ENCODE measurements around the gene MBD6. TPM values are rescaled to one million over a fixed set of nuclear protein-coding genes. Genes with fewer than 3 reads are reported as not detected.
A peak's percentile ranks its signal among the peaks of the same experiment; 100 is the strongest.

Gene MBD6
- total and polyA plus RNA-seq, 2 of the 4 experiments (the other 2 are of a cell fraction), result 0.90 to 9.3 TPM

DNA sequence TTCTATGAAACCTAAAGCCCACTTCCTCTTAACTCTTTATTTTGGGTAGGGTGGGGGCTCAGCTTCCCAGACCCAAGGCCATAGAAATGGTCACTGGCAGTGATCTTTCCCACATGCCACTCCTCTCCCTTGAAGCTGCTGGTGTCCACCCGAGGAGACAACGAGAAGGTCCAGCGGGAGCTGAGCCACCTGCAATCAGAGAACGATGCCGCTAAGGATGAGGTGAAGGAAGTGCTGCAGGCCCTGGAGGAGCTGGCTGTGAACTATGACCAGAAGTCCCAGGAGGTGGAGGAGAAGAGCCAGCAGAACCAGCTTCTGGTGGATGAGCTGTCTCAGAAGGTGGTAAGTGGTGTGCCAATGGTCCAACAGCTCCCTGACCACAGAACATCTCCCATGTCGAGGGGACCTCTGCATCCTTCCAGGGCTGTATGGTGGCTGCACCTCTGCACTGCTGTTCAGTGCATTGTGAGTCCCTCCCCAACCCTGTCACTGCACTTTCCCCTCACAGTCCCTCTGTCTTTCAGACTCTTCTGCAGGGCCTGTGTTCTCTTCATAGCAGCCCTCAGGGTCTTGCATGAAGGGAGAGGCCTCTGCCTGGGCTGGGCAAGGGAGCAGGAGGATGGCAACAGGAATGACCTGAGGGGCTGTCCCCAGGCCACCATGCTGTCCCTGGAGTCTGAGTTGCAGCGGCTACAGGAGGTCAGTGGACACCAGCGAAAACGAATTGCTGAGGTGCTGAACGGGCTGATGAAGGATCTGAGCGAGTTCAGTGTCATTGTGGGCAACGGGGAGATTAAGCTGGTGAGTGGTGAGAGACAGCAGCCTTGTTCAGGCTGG is 49.5 kb downstream of the MBD6 start:
- POLR2A ChIA-PET (ENCODE audit: unreplicated experiment), result no interaction called here
- BruUV-seq (replicated peaks), result no TSS peak

More for the DNA sequence above, 49.5 kb downstream of the MBD6 start:
- no peak overlapping the region for H3K4me2 ChIP-seq (ENCODE audit: low read depth, low read length)
- no peak overlapping the region for H3K4ac ChIP-seq (ENCODE audit: low read depth, low read length)
- H3K9ac ChIP-seq (ENCODE audit: low read depth, low read length), result no peak overlapping the region
- no peak overlapping the region for H3K56ac ChIP-seq (ENCODE audit: extremely low read depth, insufficient read depth, low read length)
- H3K23ac ChIP-seq (ENCODE audit: low read depth, low read length), result no peak overlapping the region
- H3K79me1 ChIP-seq (ENCODE audit: low read depth in 1 of 2, low read length in 2 of 2), result no peaks in the 10 kb centered on the region
- H2BK5ac ChIP-seq (ENCODE audit: low read depth, low read length, poor library complexity, severe bottlenecking), result no peak overlapping the region
- TF ChIP-seq MXI1 (IDR thresholded peaks at IDR 0.05; ENCODE audit: borderline replicate concordance, low read depth, low read length), result no peak
- no peak for TF ChIP-seq RFX5 (IDR thresholded peaks at IDR 0.05; ENCODE audit: low read depth, low read length)
- TF ChIP-seq BHLHE40 (IDR thresholded peaks at IDR 0.05; ENCODE audit: low read depth, low read length), result no peak
- TF ChIP-seq, protein P1, sequence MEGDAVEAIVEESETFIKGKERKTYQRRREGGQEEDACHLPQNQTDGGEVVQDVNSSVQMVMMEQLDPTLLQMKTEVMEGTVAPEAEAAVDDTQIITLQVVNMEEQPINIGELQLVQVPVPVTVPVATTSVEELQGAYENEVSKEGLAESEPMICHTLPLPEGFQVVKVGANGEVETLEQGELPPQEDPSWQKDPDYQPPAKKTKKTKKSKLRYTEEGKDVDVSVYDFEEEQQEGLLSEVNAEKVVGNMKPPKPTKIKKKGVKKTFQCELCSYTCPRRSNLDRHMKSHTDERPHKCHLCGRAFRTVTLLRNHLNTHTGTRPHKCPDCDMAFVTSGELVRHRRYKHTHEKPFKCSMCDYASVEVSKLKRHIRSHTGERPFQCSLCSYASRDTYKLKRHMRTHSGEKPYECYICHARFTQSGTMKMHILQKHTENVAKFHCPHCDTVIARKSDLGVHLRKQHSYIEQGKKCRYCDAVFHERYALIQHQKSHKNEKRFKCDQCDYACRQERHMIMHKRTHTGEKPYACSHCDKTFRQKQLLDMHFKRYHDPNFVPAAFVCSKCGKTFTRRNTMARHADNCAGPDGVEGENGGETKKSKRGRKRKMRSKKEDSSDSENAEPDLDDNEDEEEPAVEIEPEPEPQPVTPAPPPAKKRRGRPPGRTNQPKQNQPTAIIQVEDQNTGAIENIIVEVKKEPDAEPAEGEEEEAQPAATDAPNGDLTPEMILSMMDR (conservative IDR thresholded peaks at IDR 0.05; ENCODE audit: low read depth, low read length), result no peak
- TF ChIP-seq MAFK (IDR thresholded peaks at IDR 0.05; ENCODE audit: low read depth, low read length), result no peak
- no peak for TF ChIP-seq RCOR1 (IDR thresholded peaks at IDR 0.05; ENCODE audit: insufficient replicate concordance, low read length)
- TF ChIP-seq RAD21 (IDR thresholded peaks at IDR 0.05; ENCODE audit: low read length), result no peak
- no peaks in the 10 kb centered on the region for H3K4me1 ChIP-seq (ENCODE audit: control insufficient read depth, insufficient read depth, low read length)
- peak overlapping the region; percentile 28 for H2AK9ac ChIP-seq (replicated peaks; ENCODE audit: low read depth, low read length, poor library complexity)
- H3K36me3 ChIP-seq (ENCODE audit: control insufficient read depth, insufficient read depth, low read length), result no peaks in the 10 kb centered on the region
- dilution Hi-C loops (cut with HindIII; ENCODE audit: low sequenced_read_pairs, unreplicated experiment), result loop anchor here (25.0 kb wide), 1 partner anchor 90 kb away; no protein-coding TSS in a partner anchor
- H2AFZ ChIP-seq (replicated peaks; ENCODE audit: low read length, poor library complexity), result no peak overlapping the region
- no peak overlapping the region for H3K14ac ChIP-seq (replicated peaks; ENCODE audit: low read depth, low read length)
- no peak overlapping the region for H4K5ac ChIP-seq (ENCODE audit: low read depth, low read length)
- no peak overlapping the region for H2BK120ac ChIP-seq (ENCODE audit: low read depth, low read length)
- H3K18ac ChIP-seq (ENCODE audit: low read depth, low read length), result no peak overlapping the region
- H2BK20ac ChIP-seq (ENCODE audit: low read depth, low read length), result no peak overlapping the region
- no peak overlapping the region for H4K91ac ChIP-seq (ENCODE audit: insufficient read depth, low read depth, low read length)
- WGBS, 2 experiments (ENCODE audit: extremely low coverage in 2 of 2, insufficient read length in 1 of 2), result 93% methylated on average over 5 of the region's 12 CpGs; no CpG with 5 or more reads in 1 of the 2 experiments
- H2BK15ac ChIP-seq (ENCODE audit: low read depth, low read length), result no peak overlapping the region
- in situ Hi-C loops (cut with MboI; ENCODE audit: low sequenced_read_pairs), result no loop called here
- ATAC-seq (ENCODE audit: low read depth), result no peak
- H3K27me3 ChIP-seq (ENCODE audit: control insufficient read depth, insufficient read depth, low read length), result peaks cover 16% of the 10 kb centered on the region
- H4K20me1 ChIP-seq (ENCODE audit: insufficient read depth, low read length), result no peaks in the 10 kb centered on the region
- H4K8ac ChIP-seq (ENCODE audit: low read depth in 2 of 2, low read length in 2 of 2), result no peak overlapping the region
- H3K4me3 ChIP-seq (ENCODE audit: insufficient read depth, low read depth, low read length), result no peak overlapping the region
- no peak overlapping the region for H3K27ac ChIP-seq (ENCODE audit: insufficient read depth, low read length)
- intact Hi-C loops (cut with micrococcal nuclease), result no loop called here
- DNase-seq, result no peak
- H2AK5ac ChIP-seq (ENCODE audit: low read depth, low read length), result no peak overlapping the region
- CTCF ChIA-PET, result no interaction called here
- no peaks in the 10 kb centered on the region for H3K9me3 ChIP-seq (ENCODE audit: control insufficient read depth, insufficient read depth, low read length)
- no peaks in the 10 kb centered on the region for H3K9me1 ChIP-seq (ENCODE audit: insufficient read depth, low read length)
